HK-2 (cell line): ENCODE results near the gene ZNF48.
"Not testable (repeated sequence)": the region's sequence is repeated elsewhere in the genome, so short reads cannot be mapped to it uniquely, and the experiment has no call there.

Experiments
- DNase-seq: peaks from one replicate; pipeline ENCODE4 v3.0.0-alpha.2; 2018; ENCODE audit not compliant: unreplicated experiment

ZNF48 gene

DNA sequence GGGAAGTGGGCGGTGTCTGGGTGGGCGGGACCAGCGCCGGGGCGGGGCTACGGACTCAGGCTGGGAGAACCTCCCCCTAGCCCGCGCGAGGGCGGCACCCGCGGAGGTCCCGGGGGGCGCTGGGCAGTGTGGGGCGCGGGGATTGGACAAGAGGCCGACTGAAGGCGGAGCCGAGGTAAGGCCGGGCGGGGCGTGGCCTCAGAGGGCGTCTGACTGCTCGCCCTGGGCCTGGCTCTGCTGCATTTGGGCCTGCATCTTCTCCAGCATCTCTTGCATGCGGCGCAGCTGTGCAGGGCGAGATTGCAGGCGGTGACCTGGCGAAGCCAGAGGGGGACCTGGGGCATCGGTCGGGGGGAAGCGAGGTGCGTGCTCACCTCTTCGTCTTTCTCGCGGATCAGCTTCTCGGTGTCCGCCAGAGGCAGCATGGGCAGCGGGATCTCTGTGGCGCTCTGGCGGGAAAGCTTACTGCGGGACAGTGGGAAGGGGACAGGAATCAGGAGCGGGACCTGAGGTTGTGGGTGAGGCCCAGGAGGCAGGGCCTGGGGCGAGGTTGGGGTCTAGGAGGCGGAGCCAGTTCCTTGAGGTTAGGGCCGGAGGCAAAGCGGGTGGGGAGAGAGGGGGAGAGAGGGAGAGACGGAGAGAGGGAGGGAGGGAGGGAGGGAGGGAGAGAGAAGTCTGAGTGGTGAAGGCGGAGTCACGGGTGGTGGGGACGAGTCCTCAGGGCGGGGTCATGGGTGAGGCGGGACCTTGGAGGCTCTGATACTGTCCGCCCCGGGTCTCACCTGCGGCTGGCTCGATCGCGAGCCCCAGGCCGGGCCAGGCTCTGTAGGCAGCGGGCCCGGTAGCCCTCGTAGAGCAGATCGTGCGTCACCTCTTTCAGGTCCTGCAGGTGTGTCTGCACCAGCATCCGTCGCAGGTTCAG, 16.7 kb upstream of the ZNF48 start:
- peak; percentile 94 for DNase-seq

DNA sequence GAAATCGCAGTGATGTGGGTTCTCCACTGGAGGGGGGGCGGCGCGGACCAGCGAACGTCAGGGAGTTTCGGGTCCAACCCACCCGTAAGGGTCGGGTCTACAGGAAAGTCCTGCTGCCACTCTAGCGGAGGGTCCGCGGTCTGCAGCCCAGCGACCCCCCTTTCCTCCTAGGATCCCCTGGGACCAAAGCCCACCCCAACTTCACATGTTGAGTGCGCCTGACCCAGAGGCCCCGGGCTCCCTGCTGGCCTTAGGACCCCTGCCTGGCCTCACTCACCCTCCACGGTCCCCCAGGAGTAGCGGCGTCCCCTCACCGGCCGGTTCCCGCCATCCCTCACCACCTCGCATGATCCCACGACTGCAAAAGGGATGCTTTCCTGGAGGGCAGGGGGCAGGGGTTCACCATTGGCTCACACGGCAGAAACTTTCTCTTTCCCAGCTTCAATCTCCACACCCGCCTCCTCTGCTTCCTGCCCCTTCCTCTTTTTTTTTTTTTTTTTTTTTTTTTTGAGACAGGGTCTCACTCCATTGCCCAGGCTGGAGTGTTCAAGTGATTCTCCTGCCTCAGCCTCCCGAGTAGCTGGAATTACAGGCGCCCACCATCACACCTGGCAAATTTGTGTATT, 15.9 kb upstream of the ZNF48 start:
- DNase-seq = no peak

GRCh38 chr16:30380072-30380802, 15.0 kb upstream of the ZNF48 start:
- no peak for DNase-seq

- DNase-seq = no peak
These were observed 14.4 kb upstream of the ZNF48 start for GRCh38 chr16:30380803-30381208.

DNA sequence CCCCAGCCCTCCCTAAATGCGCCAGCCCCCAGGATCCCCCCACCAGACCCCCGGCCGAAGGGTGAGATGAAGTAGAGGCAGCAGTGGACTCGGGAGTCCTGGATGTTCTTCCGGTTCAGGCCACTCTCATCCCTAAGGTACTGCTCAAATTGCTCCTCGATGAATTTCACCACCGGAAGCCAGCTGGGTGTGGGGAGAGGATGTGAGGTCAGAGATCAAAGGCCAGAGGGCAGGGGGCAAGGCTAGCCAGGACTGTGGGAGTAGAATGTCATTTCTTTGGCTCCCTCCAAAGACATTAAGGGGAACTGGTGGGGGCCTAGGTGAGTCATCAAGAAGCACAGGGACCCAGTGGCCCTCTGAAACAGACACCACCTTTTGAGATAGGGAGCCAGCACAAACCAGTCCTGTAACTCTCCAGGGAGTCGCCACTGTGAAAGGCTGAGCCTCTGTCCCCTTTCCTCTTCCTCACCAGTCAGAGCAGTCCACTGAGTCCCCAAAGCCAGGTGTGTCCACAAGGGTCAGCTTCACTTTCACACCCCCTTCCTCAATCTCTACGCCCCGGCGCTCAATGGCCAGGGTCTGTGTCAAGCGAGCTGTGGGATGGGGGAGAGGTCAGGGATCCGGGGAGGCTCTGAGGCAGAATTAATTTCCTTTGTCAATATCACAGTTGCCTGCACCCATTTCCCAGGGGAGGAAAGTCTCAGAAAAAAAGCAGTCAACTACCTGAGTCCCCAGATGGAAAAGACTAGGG, 13.8 kb upstream of the ZNF48 start:
- no peak for DNase-seq

DNA sequence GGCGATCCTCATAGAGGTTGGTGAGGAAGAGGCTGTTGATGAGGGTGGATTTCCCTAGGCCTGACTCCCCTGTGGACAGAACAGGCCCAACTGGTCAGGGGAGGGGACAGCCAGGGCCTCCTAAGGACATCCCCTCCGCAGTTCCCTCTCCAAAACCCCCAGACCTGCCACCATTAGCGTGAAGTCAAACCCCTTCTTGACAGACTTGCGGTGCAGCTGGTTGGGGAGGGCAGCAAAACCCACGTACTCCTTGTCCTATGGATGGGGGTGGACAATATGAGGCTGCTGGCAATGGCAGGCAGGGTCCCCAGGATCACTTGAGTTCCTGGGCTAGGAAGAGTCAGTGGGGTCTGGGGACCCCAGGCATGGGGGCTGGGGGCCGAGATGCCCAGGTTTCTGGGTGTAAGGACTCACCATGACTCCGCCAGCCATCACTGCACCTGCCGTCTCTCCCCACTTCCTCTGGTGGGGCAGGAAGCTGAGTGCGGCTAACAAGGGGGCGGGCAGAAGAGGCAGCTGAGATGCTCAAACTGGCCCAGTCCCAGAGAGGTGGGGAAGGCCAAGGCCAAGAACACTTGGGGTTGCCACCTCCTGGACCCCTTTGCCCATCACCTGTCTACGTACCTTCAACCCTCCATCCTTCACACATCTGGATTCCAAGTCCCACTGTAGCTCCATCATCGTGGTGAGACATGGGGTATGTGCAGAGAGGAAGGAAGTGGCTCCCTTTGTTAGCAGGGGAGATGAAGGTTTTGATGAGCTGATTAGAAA, 12.9 kb upstream of the ZNF48 start, which contains the start of gene SEPTIN1:
TSS of gene SEPTIN1 (minus strand) at position 451 of the 771 bp plus-strand sequence. CDS start at position 432, 19 bp downstream.
- no peak for DNase-seq

DNA sequence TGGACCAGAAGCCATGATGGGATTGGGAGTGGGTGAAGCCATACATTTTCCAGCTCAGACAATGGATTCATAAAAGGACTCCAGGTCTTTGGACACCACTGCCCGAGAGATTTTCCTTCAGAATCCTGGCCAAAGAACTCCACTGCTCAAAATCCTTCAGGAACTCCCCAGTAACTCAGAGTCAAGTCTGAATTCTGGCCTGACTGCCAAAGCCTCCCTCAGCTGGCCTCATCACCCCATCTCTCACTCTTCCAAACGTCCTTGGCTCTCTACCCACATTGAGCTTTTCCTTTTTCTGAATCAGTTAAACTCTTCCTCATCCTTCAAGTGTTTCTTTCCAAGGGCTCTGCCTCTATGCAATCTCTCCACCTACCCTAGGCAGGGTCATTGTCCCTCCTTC, 11.7 kb upstream of the ZNF48 start:
- DNase-seq = no peak

GRCh38 chr16:30394592-30395154, 547 bp upstream of the ZNF48 start:
- DNase-seq = no peak

DNA sequence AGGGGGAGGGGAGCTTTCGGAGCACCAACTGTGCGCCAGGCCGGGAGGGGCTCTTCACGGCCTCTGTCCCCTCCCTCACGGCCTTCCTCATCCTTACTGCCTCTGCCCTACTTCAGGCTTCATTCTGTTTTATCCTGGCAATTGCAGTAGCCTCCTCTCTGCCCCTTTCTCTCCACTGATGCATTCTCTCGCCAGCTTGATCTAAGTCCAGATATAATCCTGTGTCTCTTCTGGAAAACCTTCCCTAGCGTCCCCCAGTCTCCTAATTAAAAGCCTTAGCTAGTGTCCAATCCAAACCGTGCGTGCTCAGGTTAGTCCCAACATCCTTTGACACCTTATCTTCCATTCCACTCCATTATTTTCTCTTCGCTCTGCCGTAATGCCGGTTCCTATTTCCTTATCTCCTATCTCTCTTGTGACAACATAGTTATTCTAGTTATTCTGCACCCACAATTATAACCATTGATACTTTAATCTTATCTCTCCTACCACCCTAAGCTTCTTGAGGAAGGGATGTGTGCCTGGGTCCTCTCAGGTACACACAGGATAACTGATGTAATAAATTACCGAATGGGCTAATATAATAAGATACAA, 869 bp downstream of the ZNF48 start:
- DNase-seq = no peak

- not testable (repeated sequence) for DNase-seq
These were observed 1.4 kb downstream of the ZNF48 start for GRCh38 chr16:30396627-30397026.

DNA sequence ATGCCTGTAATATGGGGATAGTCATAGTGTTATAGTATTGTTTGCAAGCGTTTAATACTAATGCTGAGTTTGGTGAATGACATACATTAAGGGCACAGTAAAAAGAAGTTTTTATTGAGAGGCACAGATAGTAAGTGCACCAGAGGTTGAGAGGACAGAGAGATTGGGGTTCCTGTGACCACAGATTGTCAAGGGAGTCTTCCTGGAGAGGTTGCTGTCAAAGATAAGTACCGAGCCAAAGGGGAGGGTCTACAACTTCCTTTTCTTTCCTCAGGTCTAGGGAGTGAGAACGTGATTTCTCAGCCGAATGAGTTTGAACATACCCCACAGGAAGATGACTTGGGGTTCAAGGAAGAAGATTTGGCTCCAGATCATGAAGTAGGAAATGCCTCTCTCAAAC, 1.8 kb downstream of the ZNF48 start:
- no peak for DNase-seq

DNA sequence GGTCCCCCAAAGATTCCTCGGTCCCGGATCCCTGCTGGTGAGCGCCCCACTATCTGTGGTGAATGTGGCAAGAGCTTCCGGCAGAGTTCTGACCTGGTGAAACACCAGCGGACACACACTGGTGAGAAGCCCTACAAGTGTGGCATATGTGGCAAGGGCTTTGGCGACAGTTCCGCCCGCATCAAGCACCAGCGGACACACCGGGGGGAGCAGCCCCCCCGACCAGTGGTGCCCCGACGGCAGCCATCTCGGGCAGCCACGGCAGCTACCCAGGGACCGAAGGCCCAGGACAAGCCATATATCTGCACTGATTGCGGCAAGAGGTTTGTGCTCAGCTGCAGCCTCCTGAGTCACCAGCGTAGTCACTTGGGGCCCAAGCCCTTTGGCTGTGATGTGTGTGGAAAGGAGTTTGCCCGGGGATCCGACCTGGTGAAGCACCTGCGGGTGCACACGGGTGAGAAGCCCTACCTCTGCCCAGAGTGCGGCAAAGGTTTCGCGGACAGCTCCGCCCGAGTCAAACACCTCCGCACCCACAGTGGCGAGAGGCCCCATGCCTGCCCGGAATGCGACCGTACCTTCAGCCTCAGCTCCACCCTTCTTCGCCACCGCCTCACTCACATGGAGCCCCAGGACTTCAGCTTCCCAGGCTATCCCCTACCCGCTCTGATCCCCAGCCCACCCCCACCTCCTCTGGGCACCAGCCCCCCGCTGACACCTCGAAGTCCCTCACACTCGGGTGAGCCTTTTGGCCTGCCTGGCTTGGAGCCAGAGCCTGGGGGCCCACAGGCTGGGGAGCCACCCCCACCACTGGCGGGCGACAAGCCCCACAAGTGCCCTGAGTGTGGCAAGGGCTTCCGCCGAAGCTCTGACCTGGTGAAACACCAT, 2.8 kb downstream of the ZNF48 start:
- no peak for DNase-seq

- DNase-seq = no peak
These were observed 3.6 kb downstream of the ZNF48 start for GRCh38 chr16:30398661-30399434.

DNA sequence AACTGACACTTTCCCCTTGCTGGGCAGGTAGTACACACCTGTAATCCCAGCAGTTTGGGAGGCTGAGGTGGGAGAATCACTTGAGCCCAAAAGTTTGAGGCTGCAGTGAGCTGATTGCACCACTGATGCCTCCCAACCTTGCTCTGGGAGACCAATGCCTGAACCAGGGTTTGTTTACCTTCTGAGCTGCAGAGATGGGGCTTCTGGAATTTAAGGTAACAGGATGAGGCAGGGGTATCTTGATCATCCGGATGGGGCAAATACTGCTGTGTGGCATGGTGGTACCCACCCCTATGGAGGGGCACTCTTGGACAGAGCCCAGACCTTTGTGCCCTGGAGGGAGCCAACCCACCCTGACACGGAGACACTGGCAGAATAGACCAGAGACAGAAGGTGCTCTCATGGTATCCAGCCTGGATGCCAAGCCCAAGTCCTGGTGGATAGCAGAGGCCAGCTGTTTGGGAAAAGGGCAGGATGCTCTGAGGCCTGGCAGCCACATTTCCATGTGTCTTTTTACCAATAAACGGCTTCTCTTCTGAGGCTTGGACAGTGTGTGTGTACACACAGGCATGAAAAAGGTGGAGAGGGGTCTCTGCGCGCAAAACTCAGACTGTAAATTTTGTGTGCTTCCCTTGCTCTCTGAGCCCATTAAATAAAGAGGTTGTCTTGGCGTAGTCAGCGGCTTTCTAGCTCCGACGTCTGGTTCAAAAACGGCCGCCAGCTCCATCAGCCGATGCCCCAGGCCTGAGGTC, 4.4 kb downstream of the ZNF48 start:
- DNase-seq = no peak

GRCh38 chr16:30401768-30402425, 6.7 kb downstream of the ZNF48 start:
- no peak for DNase-seq

DNA sequence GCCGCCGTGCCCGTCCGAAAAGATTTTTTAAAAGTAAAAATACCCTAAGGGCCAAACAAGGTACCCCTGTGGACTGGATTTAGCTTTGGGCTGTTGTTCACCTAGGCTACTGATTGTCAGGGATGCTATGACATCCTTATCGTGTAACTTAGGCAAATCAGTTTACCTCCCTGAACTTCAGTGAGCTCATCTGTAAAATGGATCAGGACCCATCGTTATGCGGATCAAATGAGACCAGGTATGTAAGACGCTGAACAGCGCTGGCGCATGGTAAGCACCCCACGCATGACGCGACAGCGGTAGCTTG, 11.5 kb downstream of the ZNF48 start:
- DNase-seq = no peak

- DNase-seq = peak; percentile 88
These were observed 12.0 kb downstream of the ZNF48 start, which contains the start of gene ZNF771 for GRCh38 chr16:30407102-30407803. Gene ZNF771, plus strand, starts transcription at chr16:30407606. Its CDS starts 448 bp downstream, at chr16:30408054.
